BLaER1 (cell line): Measurements from ENCODE around the gene FRMD3.

Source experiments
- H3K27ac ChIP-seq: shearing (Covaris generic); formaldehyde crosslinking; 2 replicates; pipeline ENCODE4 v1.8.1; 2022
- H3K27me3 ChIP-seq: shearing (Covaris generic); formaldehyde crosslinking; 2 replicates; pipeline ENCODE4 v1.8.1; 2022
- H3K36me3 ChIP-seq: shearing (Covaris generic); formaldehyde crosslinking; 2 replicates; pipeline ENCODE4 v1.8.1; 2022
- H3K4me1 ChIP-seq: shearing (Covaris generic); formaldehyde crosslinking; 2 replicates; pipeline ENCODE4 v1.8.1; 2022
- H3K4me2 ChIP-seq: shearing (Covaris generic); formaldehyde crosslinking; 2 replicates; pipeline ENCODE4 v1.8.1; 2022
- H3K4me3 ChIP-seq: shearing (Covaris generic); formaldehyde crosslinking; 2 replicates; pipeline ENCODE4 v1.8.1; 2022
- H3K9ac ChIP-seq: shearing (Covaris generic); formaldehyde crosslinking; 2 replicates; pipeline ENCODE4 v1.8.1; 2022
- H3K9me3 ChIP-seq: shearing (Covaris generic); formaldehyde crosslinking; 2 replicates; pipeline ENCODE4 v1.8.1; 2022
- H4K20me1 ChIP-seq: shearing (Covaris generic); formaldehyde crosslinking; 2 replicates; pipeline ENCODE4 v1.8.1; 2022
- Cebpa-rat ChIP-seq: shearing (Covaris generic); IDR thresholded peaks from 2 replicates; pipeline ENCODE4 v1.8.1; 2022

FRMD3 gene

GRCh38 chr9:83334320-83334719 lies 203.9 kb downstream of the FRMD3 start:
- no peak overlapping the region for H3K4me3 ChIP-seq
- no peaks in the 10 kb centered on the region for H3K4me1 ChIP-seq
- H3K27ac ChIP-seq: no peak overlapping the region
- H3K9me3 ChIP-seq: no peaks in the 10 kb centered on the region
- H3K27me3 ChIP-seq: no peaks in the 10 kb centered on the region
- H3K4me2 ChIP-seq: no peak overlapping the region
- H3K9ac ChIP-seq: no peak overlapping the region
- H3K36me3 ChIP-seq: no peaks in the 10 kb centered on the region
- H4K20me1 ChIP-seq: no peaks in the 10 kb centered on the region
- TF ChIP-seq Cebpa-rat: no peak

GRCh38 chr9:83330207-83331196 lies 207.7 kb downstream of the FRMD3 start:
- no peak for TF ChIP-seq Cebpa-rat
- no peaks in the 10 kb centered on the region for H3K27me3 ChIP-seq
- no peaks in the 10 kb centered on the region for H3K36me3 ChIP-seq
- no peak overlapping the region for H3K9ac ChIP-seq
- no peak overlapping the region for H3K4me2 ChIP-seq
- no peaks in the 10 kb centered on the region for H4K20me1 ChIP-seq
- H3K4me1 ChIP-seq: no peaks in the 10 kb centered on the region
- H3K27ac ChIP-seq: no peak overlapping the region
- no peak overlapping the region for H3K4me3 ChIP-seq
- no peaks in the 10 kb centered on the region for H3K9me3 ChIP-seq

GRCh38 chr9:83327750-83328622 lies 210.2 kb downstream of the FRMD3 start:
- Histone ChIP-seq H3K36me3 (no peaks in the 10 kb centered on the region), H3K27ac (no peak overlapping the region), H3K4me3 (no peak overlapping the region), H3K4me2 (no peak overlapping the region), H3K4me1 (no peaks in the 10 kb centered on the region), H3K9me3 (no peaks in the 10 kb centered on the region), H4K20me1 (no peaks in the 10 kb centered on the region), H3K9ac (no peak overlapping the region), H3K27me3 (no peaks in the 10 kb centered on the region)
- no peak for TF ChIP-seq Cebpa-rat

GRCh38 chr9:83327323-83327722 lies 210.9 kb downstream of the FRMD3 start:
- Histone ChIP-seq H4K20me1 (no peaks in the 10 kb centered on the region), H3K27ac (no peak overlapping the region), H3K9ac (no peak overlapping the region), H3K9me3 (no peaks in the 10 kb centered on the region), H3K36me3 (no peaks in the 10 kb centered on the region), H3K4me3 (no peak overlapping the region), H3K27me3 (no peaks in the 10 kb centered on the region), H3K4me1 (no peaks in the 10 kb centered on the region), H3K4me2 (no peak overlapping the region)
- no peak for TF ChIP-seq Cebpa-rat

GRCh38 chr9:83323148-83323547 lies 215.1 kb downstream of the FRMD3 start:
- Histone ChIP-seq H3K27me3 (no peaks in the 10 kb centered on the region), H3K9ac (no peak overlapping the region), H3K4me1 (no peaks in the 10 kb centered on the region)

GRCh38 chr9:83322438-83322837 lies 215.8 kb downstream of the FRMD3 start:
- Histone ChIP-seq H3K27me3 (no peaks in the 10 kb centered on the region), H3K27ac (no peak overlapping the region), H4K20me1 (no peaks in the 10 kb centered on the region), H3K9ac (no peak overlapping the region), H3K4me3 (no peak overlapping the region), H3K4me1 (no peaks in the 10 kb centered on the region), H3K9me3 (0 out of 2 replicates have a peak, but pooled peaks cover 8% of the 10 kb centered on the region), H3K4me2 (no peak overlapping the region), H3K36me3 (no peaks in the 10 kb centered on the region)
- no peak for TF ChIP-seq Cebpa-rat

More at GRCh38 chr9:83323148-83323547, 215.1 kb downstream of the FRMD3 start:
- Histone ChIP-seq H3K36me3 (no peaks in the 10 kb centered on the region), H3K4me2 (no peak overlapping the region), H3K9me3 (0 out of 2 replicates have a peak, but pooled peaks cover 8% of the 10 kb centered on the region), H3K4me3 (no peak overlapping the region), H3K27ac (no peak overlapping the region), H4K20me1 (no peaks in the 10 kb centered on the region)
- no peak for TF ChIP-seq Cebpa-rat

GRCh38 chr9:83317244-83317643 lies 221.0 kb downstream of the FRMD3 start:
- H3K27ac ChIP-seq: no peak overlapping the region
- H3K4me3 ChIP-seq: no peak overlapping the region
- TF ChIP-seq Cebpa-rat: no peak
- H3K9ac ChIP-seq: no peak overlapping the region
- peaks cover 6% of the 10 kb centered on the region for H3K4me1 ChIP-seq
- no peak overlapping the region for H3K4me2 ChIP-seq
- H3K27me3 ChIP-seq: no peaks in the 10 kb centered on the region
- H3K9me3 ChIP-seq: peaks cover 21% of the 10 kb centered on the region
- H3K36me3 ChIP-seq: no peaks in the 10 kb centered on the region
- no peaks in the 10 kb centered on the region for H4K20me1 ChIP-seq

DNA sequence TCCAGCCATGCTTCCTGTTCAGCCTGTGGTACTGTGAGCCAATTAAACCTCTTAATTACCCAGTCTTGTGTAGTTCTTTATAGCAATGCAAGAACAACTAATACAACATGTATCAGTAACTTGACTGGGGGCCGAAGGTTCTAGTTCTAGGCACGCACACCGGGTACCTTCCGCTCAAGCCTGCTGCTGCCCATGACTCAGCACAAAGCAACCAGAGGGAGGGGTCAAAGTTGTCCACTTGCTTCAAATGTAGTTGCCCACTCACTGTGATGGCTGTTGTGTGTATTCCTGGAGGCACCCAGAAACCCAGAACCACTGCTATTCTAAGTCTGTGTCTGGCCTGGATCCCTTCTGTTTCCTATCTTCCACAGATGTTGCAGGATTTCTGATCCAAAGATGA lies 222.6 kb downstream of the FRMD3 start:
- Histone ChIP-seq H3K4me3 (no peak overlapping the region), H3K27ac (no peak overlapping the region), H4K20me1 (no peaks in the 10 kb centered on the region), H3K4me1 (peaks cover 6% of the 10 kb centered on the region), H3K9me3 (peaks cover 21% of the 10 kb centered on the region), H3K27me3 (no peaks in the 10 kb centered on the region), H3K4me2 (peak overlapping the region; percentile 29; the same call in 1 of the 2 replicates), H3K36me3 (no peaks in the 10 kb centered on the region), H3K9ac (no peak overlapping the region)
- no peak for TF ChIP-seq Cebpa-rat

DNA sequence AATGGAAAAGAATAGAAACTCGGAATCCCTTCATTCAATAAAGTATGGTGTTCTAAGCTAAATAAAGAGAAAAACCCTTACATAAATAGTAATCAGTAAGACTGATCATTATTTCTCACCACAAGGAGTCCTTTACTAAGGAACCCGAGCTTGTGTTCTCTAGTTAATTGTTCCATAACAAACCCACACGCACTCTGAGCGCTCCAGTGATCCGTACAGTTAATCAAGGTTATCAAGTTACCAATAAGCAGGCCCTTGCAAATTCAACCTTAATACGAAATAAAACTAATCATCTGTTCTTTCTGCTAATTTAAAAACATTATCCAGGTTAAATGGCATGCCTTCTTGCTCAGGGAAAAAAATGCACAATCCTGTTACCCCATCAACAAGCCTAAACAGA lies 224.4 kb downstream of the FRMD3 start:
- H3K27me3 ChIP-seq: no peaks in the 10 kb centered on the region
- H3K9me3 ChIP-seq: peaks cover 13% of the 10 kb centered on the region
- no peak for TF ChIP-seq Cebpa-rat
- peaks cover 6% of the 10 kb centered on the region for H3K4me1 ChIP-seq
- H3K36me3 ChIP-seq: no peaks in the 10 kb centered on the region
- H4K20me1 ChIP-seq: no peaks in the 10 kb centered on the region
- no peak overlapping the region for H3K27ac ChIP-seq
- H3K9ac ChIP-seq: no peak overlapping the region
- no peak overlapping the region for H3K4me2 ChIP-seq
- no peak overlapping the region for H3K4me3 ChIP-seq
